ENCODE results near the gene PLEKHG2.

PLEKHG2 gene

DNA sequence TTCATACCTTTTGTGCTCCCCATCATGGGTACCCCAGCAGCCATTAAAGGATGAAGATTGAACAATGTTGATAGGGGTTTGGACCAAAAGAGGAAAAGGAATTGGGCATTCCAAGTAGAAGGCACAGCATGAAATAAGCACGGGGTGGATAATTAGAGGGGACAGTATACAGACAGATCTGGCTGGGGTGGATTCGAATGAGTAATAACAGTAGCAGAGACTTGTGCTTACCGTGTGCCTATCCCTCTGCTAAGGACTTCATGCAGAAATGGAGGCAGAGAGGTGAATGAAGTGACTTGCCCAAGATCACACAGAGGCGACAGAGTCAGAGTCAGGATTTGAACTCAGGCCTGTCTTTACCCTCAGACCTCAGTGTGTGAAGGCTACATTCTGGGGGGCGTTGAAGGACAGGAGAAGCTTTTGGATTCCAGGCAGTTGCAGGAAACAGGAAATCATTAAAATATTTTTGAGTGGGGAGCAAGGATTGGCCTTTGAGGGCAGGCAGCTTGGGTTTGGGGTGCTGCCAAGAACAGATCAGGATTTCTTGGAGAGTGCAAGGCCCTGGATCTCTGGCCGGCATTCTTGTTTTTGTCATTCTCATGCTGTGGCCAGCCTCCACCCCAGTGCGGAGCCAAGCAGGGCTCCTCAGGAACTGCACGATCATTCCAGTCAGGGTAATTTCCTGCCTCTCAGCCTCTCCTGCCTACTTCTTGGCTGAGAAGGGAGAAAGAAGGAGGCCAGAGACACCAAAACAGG, 40.2 kb upstream of the PLEKHG2 start:
- H3K27me3 ChIP-seq (replicated peaks; ENCODE audit: insufficient read depth, low read length) = no peaks in the 10 kb centered on the region
- no peak for DNase-seq
- H3K9me2 ChIP-seq (replicated peaks; ENCODE audit: insufficient read depth, low read length) = no peaks in the 10 kb centered on the region
- H4K20me1 ChIP-seq (ENCODE audit: insufficient read depth, low read length) = no peaks in the 10 kb centered on the region
- no peaks in the 10 kb centered on the region for H3K79me2 ChIP-seq (ENCODE audit: low read length)
- TF ChIP-seq, protein P1, sequence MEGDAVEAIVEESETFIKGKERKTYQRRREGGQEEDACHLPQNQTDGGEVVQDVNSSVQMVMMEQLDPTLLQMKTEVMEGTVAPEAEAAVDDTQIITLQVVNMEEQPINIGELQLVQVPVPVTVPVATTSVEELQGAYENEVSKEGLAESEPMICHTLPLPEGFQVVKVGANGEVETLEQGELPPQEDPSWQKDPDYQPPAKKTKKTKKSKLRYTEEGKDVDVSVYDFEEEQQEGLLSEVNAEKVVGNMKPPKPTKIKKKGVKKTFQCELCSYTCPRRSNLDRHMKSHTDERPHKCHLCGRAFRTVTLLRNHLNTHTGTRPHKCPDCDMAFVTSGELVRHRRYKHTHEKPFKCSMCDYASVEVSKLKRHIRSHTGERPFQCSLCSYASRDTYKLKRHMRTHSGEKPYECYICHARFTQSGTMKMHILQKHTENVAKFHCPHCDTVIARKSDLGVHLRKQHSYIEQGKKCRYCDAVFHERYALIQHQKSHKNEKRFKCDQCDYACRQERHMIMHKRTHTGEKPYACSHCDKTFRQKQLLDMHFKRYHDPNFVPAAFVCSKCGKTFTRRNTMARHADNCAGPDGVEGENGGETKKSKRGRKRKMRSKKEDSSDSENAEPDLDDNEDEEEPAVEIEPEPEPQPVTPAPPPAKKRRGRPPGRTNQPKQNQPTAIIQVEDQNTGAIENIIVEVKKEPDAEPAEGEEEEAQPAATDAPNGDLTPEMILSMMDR (IDR thresholded peaks at IDR 0.05; ENCODE audit: low read length) = no peak
- TF ChIP-seq EZH2phosphoT487 (IDR thresholded peaks at IDR 0.05; ENCODE audit: low read length) = no peak
- no peak for TF ChIP-seq EZH2 (optimal IDR thresholded peaks at IDR 0.05; ENCODE audit: low read depth, low read length)
- no peaks in the 10 kb centered on the region for H3K4me1 ChIP-seq (ENCODE audit: low read length)
- H3K4me3 ChIP-seq (ENCODE audit: low read length) = no peak overlapping the region
- H3K27ac ChIP-seq (ENCODE audit: low read length) = no peak overlapping the region
- H3K36me3 ChIP-seq (replicated peaks; ENCODE audit: insufficient read depth, low read length) = no peaks in the 10 kb centered on the region
- no peak overlapping the region for H2AFZ ChIP-seq (ENCODE audit: low read length)
- no peaks in the 10 kb centered on the region for H3F3A ChIP-seq (ENCODE audit: insufficient read depth, low read length)
- H3K9me3 ChIP-seq (replicated peaks; ENCODE audit: insufficient read depth, low read length) = no peaks in the 10 kb centered on the region
- H3K9ac ChIP-seq (ENCODE audit: low read length) = no peak overlapping the region
- no peak overlapping the region for H3K4me2 ChIP-seq (ENCODE audit: low read depth, low read length)

DNA sequence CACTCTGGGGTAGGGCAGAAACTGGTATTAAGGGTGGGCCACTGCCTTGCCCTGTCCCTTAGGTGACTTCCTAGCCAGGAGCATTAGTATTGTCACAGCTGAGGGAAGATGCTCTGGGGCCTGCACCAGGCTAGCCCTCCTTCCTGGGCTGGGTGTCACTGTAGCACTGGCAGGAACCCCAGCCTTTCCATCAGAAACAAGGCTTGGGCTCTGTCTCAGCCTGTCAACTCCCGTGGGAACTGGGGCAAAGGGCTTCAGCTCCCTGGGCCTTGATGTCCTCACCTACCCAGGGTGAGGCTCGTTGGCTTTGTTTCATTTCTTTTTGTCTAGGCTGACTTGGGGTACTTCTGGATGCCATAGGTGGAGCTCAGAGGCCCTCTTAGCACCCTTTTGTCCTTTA, 39.5 kb upstream of the PLEKHG2 start:
- Histone ChIP-seq H3F3A (ENCODE audit: insufficient read depth, low read length) (no peaks in the 10 kb centered on the region), H3K27me3 (replicated peaks; ENCODE audit: insufficient read depth, low read length) (no peaks in the 10 kb centered on the region), H3K36me3 (replicated peaks; ENCODE audit: insufficient read depth, low read length) (no peaks in the 10 kb centered on the region), H3K4me2 (ENCODE audit: low read depth, low read length) (no peak overlapping the region), H3K9me3 (replicated peaks; ENCODE audit: insufficient read depth, low read length) (no peaks in the 10 kb centered on the region), H2AFZ (ENCODE audit: low read length) (no peak overlapping the region), H3K79me2 (ENCODE audit: low read length) (no peaks in the 10 kb centered on the region), H3K9ac (ENCODE audit: low read length) (no peak overlapping the region), H3K4me1 (ENCODE audit: low read length) (no peaks in the 10 kb centered on the region), H4K20me1 (ENCODE audit: insufficient read depth, low read length) (no peaks in the 10 kb centered on the region), H3K27ac (ENCODE audit: low read length) (no peak overlapping the region), H3K9me2 (replicated peaks; ENCODE audit: insufficient read depth, low read length) (no peaks in the 10 kb centered on the region), H3K4me3 (ENCODE audit: low read length) (no peak overlapping the region)
- DNase-seq = no peak
- TF ChIP-seq EZH2phosphoT487 (IDR thresholded peaks at IDR 0.05; ENCODE audit: low read length) (no peak), EZH2 (optimal IDR thresholded peaks at IDR 0.05; ENCODE audit: low read depth, low read length) (no peak)
- TF ChIP-seq, protein P1 (IDR thresholded peaks at IDR 0.05; ENCODE audit: low read length) = no peak

DNA sequence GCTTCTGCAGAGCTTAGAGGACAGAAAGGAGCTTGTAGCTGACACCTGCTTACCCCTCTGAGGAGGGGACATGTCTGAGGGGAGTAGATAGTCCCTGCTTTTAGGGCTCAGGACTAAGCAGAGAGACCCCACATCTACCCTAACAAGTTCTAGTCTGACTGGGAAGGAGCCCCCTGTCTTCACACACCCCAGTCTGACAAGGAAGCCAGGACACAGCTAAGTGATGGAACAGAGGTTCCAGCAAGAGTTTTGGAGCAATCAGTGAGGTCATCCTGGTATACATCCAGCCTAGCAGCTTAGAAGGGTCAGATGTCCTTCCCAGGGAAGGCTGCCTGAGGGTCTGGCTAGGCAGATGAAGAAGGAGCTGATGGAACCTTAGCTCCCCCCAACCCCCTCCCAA, 36.5 kb upstream of the PLEKHG2 start:
- Histone ChIP-seq H3K36me3 (replicated peaks; ENCODE audit: insufficient read depth, low read length) (no peaks in the 10 kb centered on the region), H3K9ac (ENCODE audit: low read length) (no peak overlapping the region), H3F3A (ENCODE audit: insufficient read depth, low read length) (no peaks in the 10 kb centered on the region), H3K4me1 (ENCODE audit: low read length) (no peaks in the 10 kb centered on the region), H3K9me3 (replicated peaks; ENCODE audit: insufficient read depth, low read length) (no peaks in the 10 kb centered on the region), H3K27ac (ENCODE audit: low read length) (no peak overlapping the region), H2AFZ (ENCODE audit: low read length) (no peak overlapping the region), H3K9me2 (replicated peaks; ENCODE audit: insufficient read depth, low read length) (no peaks in the 10 kb centered on the region), H4K20me1 (ENCODE audit: insufficient read depth, low read length) (no peaks in the 10 kb centered on the region), H3K4me2 (ENCODE audit: low read depth, low read length) (no peak overlapping the region), H3K4me3 (ENCODE audit: low read length) (no peak overlapping the region), H3K27me3 (replicated peaks; ENCODE audit: insufficient read depth, low read length) (no peaks in the 10 kb centered on the region), H3K79me2 (ENCODE audit: low read length) (no peaks in the 10 kb centered on the region)
- TF ChIP-seq, protein P1 (IDR thresholded peaks at IDR 0.05; ENCODE audit: low read length) = no peak
- no peak for TF ChIP-seq EZH2phosphoT487 (IDR thresholded peaks at IDR 0.05; ENCODE audit: low read length)
- no peak for TF ChIP-seq EZH2 (optimal IDR thresholded peaks at IDR 0.05; ENCODE audit: low read depth, low read length)
- no peak for DNase-seq
